ENCODE measurements around the gene VSTM2L.

Gene VSTM2L

DNA sequence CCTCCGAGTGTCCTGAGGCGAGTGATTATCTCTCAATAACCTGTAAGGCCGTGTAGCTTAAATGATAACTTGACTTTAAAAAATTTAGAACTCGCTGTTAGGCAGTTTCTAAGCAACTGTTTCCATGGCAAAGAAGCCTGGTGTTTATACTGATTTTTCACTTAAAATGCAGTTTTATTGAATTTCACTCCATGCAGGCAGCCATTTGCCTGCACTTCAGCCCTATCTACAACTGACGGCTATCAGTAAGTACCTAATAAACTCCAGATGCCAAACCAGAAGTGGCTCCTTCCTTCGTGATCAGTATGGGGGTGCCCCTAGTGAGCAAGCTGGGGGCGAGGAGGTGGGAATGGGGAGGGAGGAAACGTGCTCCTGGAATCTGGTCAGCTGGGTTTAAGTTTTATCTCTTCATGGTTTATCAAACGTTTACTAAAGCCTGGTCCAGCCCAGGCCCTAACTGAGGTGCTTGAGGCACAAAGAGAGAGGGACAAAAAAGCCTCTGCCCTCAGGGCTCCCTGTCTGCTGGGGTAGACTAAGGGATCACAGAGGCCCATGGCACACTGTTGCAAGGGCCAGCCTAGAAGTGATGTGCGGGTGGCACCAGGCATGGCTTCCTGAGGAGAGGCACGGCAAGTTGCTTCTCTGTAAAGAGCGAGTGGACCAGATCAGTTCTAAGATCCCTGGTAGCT, 84.8 kb downstream of the VSTM2L start:
- Histone ChIP-seq H3K9ac (ENCODE audit: low read depth, low read length) (no peak overlapping the region), H3K9me3 (ENCODE audit: insufficient read depth, low read length, severe bottlenecking) (no peaks in the 10 kb centered on the region), H3K4me1 (ENCODE audit: insufficient read depth, low read length) (no peaks in the 10 kb centered on the region), H2AFZ (ENCODE audit: low read depth, low read length) (no peak overlapping the region), H4K20me1 (ENCODE audit: insufficient read depth, low read length) (peaks cover 2% of the 10 kb centered on the region; the same call in 1 of the 2 replicates), H3K27ac (ENCODE audit: low read length) (no peak overlapping the region), H3K4me2 (ENCODE audit: insufficient read depth, low read length) (no peak overlapping the region), H3K4me3 (ENCODE audit: low read depth in 1 of 2, low read length in 2 of 2) (no peak overlapping the region), H3K36me3 (ENCODE audit: insufficient read depth, low read length) (peaks cover 94% of the 10 kb centered on the region), H3K79me2 (ENCODE audit: insufficient read depth, low read length) (no peaks in the 10 kb centered on the region), H3K27me3 (ENCODE audit: insufficient read depth, low read length, poor library complexity) (no peaks in the 10 kb centered on the region)
- TF ChIP-seq EZH2 (IDR thresholded peaks at IDR 0.05; ENCODE audit: borderline replicate concordance, low read depth, low read length, severe bottlenecking) = no peak
- TF ChIP-seq, protein P1, sequence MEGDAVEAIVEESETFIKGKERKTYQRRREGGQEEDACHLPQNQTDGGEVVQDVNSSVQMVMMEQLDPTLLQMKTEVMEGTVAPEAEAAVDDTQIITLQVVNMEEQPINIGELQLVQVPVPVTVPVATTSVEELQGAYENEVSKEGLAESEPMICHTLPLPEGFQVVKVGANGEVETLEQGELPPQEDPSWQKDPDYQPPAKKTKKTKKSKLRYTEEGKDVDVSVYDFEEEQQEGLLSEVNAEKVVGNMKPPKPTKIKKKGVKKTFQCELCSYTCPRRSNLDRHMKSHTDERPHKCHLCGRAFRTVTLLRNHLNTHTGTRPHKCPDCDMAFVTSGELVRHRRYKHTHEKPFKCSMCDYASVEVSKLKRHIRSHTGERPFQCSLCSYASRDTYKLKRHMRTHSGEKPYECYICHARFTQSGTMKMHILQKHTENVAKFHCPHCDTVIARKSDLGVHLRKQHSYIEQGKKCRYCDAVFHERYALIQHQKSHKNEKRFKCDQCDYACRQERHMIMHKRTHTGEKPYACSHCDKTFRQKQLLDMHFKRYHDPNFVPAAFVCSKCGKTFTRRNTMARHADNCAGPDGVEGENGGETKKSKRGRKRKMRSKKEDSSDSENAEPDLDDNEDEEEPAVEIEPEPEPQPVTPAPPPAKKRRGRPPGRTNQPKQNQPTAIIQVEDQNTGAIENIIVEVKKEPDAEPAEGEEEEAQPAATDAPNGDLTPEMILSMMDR (IDR thresholded peaks at IDR 0.05; ENCODE audit: borderline replicate concordance, extremely low read depth, low read length, poor library complexity, severe bottlenecking) = no peak
- ATAC-seq (ENCODE audit: insufficient read depth, low read depth) (no peak), DNase-seq (no peak)

DNA sequence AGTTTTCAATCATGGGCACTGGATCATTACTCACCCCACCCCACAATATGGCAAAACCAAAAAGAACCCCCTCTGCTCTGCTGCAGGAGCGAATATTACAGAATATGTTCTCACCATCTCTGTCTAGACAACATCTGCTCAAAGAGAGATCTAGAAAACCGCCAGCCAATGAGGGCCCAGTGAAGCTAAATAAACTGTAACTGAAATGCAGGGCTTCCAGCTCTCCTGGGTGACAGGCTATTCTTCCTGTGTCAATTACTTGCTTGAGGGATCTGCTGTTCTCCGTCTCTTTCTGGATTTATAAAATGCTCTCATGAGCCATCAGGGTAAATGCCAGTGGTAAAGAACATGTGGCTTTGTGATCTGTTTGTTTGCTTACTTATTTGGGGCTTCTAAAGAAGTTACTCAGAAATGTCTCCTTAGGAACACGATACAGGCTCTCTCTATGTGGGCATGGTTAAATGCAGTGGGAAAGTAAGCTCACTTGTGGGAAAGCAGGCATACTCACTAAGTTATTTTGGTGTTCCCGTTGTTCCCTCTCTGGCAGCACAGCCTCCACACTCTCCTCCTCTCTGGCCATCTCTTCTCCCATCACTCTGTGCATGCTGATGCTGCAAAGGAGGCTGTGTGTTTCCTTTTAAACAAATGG, 85.5 kb downstream of the VSTM2L start:
- Histone ChIP-seq H3K79me2 (ENCODE audit: insufficient read depth, low read length) (no peaks in the 10 kb centered on the region), H3K4me1 (ENCODE audit: insufficient read depth, low read length) (no peaks in the 10 kb centered on the region), H3K9me3 (ENCODE audit: insufficient read depth, low read length, severe bottlenecking) (no peaks in the 10 kb centered on the region), H2AFZ (ENCODE audit: low read depth, low read length) (no peak overlapping the region), H3K4me2 (ENCODE audit: insufficient read depth, low read length) (no peak overlapping the region), H3K27me3 (ENCODE audit: insufficient read depth, low read length, poor library complexity) (no peaks in the 10 kb centered on the region), H3K36me3 (ENCODE audit: insufficient read depth, low read length) (peaks cover 93% of the 10 kb centered on the region), H4K20me1 (ENCODE audit: insufficient read depth, low read length) (peaks cover 6% of the 10 kb centered on the region), H3K4me3 (ENCODE audit: low read depth in 1 of 2, low read length in 2 of 2) (no peak overlapping the region), H3K9ac (ENCODE audit: low read depth, low read length) (no peak overlapping the region), H3K27ac (ENCODE audit: low read length) (no peak overlapping the region)
- TF ChIP-seq EZH2 (IDR thresholded peaks at IDR 0.05; ENCODE audit: borderline replicate concordance, low read depth, low read length, severe bottlenecking) = no peak
- TF ChIP-seq, protein P1 (IDR thresholded peaks at IDR 0.05; ENCODE audit: borderline replicate concordance, extremely low read depth, low read length, poor library complexity, severe bottlenecking) = no peak
- DNase-seq (no peak), ATAC-seq (ENCODE audit: insufficient read depth, low read depth) (no peak)

DNA sequence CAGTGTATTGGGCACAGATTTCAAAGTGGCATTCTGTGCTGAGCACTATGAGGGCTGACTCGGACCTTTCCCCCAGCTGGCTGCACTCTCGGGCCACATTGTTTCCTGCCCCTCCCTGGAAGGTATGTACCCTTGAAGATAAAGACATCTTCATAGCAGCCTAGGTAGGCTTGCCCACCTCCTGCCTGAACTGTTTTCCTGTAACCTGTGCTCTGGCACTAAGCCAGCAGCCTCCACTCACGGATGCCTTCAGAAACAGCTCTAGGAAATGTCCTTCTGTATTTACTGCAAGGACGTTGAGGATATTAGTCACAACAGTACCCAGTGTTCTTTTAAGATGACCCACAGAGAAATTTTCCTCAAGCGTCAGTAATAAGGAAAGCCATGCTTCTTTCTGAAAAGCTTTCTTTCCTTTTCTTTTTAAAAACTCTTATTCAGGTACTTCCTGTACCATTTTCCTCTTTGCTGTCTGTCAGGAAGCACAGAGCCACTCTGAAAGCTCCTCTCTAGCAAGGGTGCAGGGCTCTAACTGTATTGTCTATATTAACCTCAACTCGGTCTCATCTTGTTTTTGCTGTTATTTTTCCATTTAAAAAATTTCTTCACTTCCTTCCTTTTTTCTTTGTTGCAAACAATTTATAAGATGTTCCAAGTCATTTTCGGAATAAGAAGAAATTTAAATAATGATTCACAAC, 86.8 kb downstream of the VSTM2L start:
- H3K27me3 ChIP-seq (ENCODE audit: insufficient read depth, low read length, poor library complexity) = no peaks in the 10 kb centered on the region
- H2AFZ ChIP-seq (ENCODE audit: low read depth, low read length) = no peak overlapping the region
- no peaks in the 10 kb centered on the region for H3K79me2 ChIP-seq (ENCODE audit: insufficient read depth, low read length)
- no peaks in the 10 kb centered on the region for H3K9me3 ChIP-seq (ENCODE audit: insufficient read depth, low read length, severe bottlenecking)
- no peak overlapping the region for H3K4me3 ChIP-seq (ENCODE audit: low read depth in 1 of 2, low read length in 2 of 2)
- H3K36me3 ChIP-seq (ENCODE audit: insufficient read depth, low read length) = peaks cover 94% of the 10 kb centered on the region
- ATAC-seq (ENCODE audit: insufficient read depth, low read depth) = no peak
- no peak for TF ChIP-seq EZH2 (IDR thresholded peaks at IDR 0.05; ENCODE audit: borderline replicate concordance, low read depth, low read length, severe bottlenecking)
- TF ChIP-seq, protein P1 (IDR thresholded peaks at IDR 0.05; ENCODE audit: borderline replicate concordance, extremely low read depth, low read length, poor library complexity, severe bottlenecking) = no peak
- no peak for DNase-seq
- no peak overlapping the region for H3K9ac ChIP-seq (ENCODE audit: low read depth, low read length)
- H3K27ac ChIP-seq (ENCODE audit: low read length) = no peak overlapping the region
- no peaks in the 10 kb centered on the region for H3K4me1 ChIP-seq (ENCODE audit: insufficient read depth, low read length)
- H4K20me1 ChIP-seq (ENCODE audit: insufficient read depth, low read length) = peaks cover 10% of the 10 kb centered on the region
- no peak overlapping the region for H3K4me2 ChIP-seq (ENCODE audit: insufficient read depth, low read length)

All from DND-41 (cell line).